SH-SY5Y (cell line): ENCODE measurements around the gene ELMO1.

Experiments used
- GATA2 ChIP-seq: IDR thresholded peaks from 2 replicates; pipeline ENCODE4 v1.6.1; 2011; ENCODE audit warnings: mild to moderate bottlenecking, low read depth, low read length
- GATA3 ChIP-seq: IDR thresholded peaks from 2 replicates; pipeline ENCODE4 v1.6.1; 2011; ENCODE audit warnings: low read depth, mild to moderate bottlenecking, low read length, moderate library complexity

DNA sequence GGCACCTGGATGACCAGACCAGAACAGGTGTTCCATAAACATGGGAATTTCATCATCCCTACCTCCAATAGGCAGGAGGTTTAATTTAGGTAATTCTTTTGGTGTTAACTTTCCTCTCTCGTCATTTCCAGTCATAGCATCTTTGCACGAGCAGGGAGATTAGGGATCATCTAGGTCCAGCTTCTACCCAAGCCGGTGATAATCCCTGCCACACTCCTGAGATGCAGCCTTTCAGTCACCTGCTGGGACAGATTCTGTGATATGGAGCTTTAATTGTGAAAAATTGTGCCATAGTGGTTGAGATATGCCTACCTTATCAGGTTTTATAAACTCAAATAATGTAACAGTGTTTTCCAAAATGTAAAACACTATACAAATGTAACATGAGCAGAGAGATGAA is 532.5 kb downstream of the ELMO1 start:
- TF ChIP-seq GATA2 (no peak), GATA3 (no peak)
